GM13977 (cell line): Measurements from ENCODE around the gene TMEM139.
A peak's percentile ranks its signal among the peaks of the same experiment; 100 is the strongest.
"Not testable (repeated sequence)": the region's sequence is repeated elsewhere in the genome, so short reads cannot be mapped to it uniquely, and the experiment has no call there.

Experiments
- DNase-seq: peaks from one replicate; pipeline ENCODE4 v3.0.0; 2012; ENCODE audit warnings: low spot score
- in situ Hi-C: fragments of 300-500 bp; cut with MboI; formaldehyde crosslinking; loops from one replicate; pipeline ENCODE4 v1.12.0; 2022; ENCODE audit warnings: low sequenced_read_pairs, low pct_unique_long_range_greater_than_20kb, mixed read lengths, inconsistent platforms; ENCODE audit not compliant: unreplicated experiment
- TF ChIP-seq, protein P1 (sequence below): IDR thresholded peaks from 2 replicates; pipeline ENCODE4 v1.5.1; 2012; ENCODE audit warnings: mild to moderate bottlenecking, control low read depth; ENCODE audit not compliant: insufficient read depth; ENCODE audit errors: extremely low read depth, missing control alignments

The TMEM139 gene

DNA sequence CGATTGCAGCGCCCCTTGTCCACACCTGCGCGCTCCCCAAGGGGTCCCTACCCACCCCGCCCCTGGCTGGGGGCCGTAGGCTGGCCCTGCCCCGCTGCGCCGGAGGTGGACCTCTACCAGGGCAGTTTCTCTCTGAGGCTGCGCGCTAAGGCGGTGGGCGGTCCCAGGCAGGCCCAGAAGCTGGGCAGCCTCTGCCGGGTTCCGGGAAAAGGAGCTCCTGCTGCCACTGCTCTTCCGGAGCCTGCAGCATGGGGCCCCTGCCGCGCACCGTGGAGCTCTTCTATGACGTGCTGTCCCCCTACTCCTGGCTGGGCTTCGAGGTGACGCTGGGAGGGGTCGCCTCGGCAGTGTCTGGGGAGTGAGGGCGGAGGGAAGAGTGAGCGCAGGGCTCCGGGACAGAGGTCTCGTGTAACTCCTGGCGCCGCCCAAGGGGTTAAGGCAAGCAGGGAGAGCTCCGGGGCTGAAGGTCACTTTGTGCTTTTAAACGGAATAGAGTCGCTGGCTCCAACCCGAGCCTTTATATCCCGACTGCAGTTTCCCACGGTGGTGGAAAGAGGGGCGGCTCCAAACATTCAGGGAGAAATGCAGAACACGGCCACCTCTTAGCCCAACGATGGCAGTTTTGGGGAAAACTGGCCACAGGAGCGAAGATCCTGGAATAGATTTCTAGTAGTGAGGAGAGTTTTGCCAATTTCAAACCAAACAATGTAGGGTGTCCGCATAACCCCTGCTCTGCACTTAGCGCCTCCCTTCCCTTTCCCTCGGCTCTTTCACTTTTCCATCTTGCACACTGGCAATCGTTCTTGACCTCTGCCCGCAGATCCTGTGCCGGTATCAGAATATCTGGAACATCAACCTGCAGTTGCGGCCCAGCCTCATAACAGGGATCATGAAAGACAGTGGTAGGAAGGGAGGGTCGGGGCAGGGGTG is 21.2 kb upstream of the TMEM139 start, which contains the start of gene GSTK1:
Gene GSTK1, plus strand, starts transcription at position 176 of the 930 bp plus-strand sequence. Its CDS starts 73 bp downstream, at position 249.
- peak; percentile 84 for DNase-seq
- in situ Hi-C loops, result no loop called here
- TF ChIP-seq, protein P1, sequence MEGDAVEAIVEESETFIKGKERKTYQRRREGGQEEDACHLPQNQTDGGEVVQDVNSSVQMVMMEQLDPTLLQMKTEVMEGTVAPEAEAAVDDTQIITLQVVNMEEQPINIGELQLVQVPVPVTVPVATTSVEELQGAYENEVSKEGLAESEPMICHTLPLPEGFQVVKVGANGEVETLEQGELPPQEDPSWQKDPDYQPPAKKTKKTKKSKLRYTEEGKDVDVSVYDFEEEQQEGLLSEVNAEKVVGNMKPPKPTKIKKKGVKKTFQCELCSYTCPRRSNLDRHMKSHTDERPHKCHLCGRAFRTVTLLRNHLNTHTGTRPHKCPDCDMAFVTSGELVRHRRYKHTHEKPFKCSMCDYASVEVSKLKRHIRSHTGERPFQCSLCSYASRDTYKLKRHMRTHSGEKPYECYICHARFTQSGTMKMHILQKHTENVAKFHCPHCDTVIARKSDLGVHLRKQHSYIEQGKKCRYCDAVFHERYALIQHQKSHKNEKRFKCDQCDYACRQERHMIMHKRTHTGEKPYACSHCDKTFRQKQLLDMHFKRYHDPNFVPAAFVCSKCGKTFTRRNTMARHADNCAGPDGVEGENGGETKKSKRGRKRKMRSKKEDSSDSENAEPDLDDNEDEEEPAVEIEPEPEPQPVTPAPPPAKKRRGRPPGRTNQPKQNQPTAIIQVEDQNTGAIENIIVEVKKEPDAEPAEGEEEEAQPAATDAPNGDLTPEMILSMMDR, result no peak

DNA sequence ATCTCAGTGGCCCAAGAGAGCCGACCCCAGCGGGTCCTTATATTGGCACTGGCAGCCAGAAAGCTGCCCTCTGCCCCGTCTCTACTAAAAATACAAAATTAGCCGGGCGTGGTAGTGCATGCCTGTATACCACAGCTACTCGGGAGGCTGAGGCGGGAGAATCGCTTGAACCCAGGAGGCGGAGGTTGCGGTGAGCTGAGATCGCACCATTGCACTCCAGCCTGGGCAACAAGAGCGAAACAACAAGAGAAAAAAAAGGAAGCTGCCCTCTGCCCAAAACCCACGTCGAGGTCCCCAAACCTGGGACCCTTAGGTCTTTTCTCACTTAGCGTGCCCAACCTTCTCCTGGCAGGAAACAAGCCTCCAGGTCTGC is 20.6 kb upstream of the TMEM139 start:
- in situ Hi-C loops, DNase-seq: not testable (repeated sequence)

DNA sequence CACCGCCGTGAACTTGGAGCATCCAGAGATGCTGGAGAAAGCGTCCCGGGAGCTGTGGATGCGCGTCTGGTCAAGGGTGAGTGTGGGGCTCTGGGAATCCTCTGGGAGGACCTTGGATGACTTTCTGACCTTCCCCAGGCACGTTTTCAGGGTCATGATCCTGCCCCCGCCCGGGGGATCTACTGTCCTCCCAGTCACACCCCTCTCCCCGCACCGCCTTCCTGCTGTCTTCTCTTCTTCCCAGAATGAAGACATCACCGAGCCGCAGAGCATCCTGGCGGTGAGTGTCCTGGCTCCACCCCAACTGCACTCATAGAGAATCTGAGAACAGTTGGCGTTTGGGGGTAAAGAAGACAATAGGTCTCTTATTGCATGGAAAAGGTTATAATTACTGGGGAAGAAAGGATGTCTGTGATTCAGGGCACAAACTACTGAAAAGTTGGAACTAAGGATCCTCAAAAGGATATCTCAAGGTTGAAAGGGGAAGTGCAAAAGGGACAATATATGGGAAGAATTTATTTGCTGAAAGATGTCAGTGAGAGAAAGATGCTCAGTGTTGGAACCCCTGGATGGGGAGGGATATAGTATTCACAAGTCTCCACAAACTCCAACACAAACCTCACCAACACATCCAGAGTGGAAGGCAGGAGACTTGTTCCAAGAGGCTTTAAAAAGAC is 19.6 kb upstream of the TMEM139 start:
- TF ChIP-seq, protein P1, result no peak
- DNase-seq, result no peak
- in situ Hi-C loops, result no loop called here

DNA sequence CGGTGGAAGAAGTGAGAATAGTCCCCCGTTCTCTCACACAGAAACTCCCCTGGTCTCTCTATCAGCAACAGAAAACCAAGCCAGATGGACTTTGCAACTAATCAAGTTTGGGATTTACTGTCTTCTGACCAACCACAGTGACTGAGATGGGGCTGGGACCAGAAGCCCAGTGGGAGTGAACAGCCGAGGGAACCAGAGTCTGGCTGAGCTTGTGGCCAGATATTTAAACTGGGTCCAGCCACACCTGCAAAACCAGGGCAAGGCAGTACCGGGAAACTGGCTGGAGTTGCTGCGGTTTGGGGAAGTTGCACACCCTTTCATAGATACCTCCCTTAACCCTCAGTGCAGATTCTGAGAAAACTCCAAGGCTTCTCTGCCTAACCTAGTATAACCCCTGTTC is 15.5 kb upstream of the TMEM139 start:
- TF ChIP-seq, protein P1, result no peak
- in situ Hi-C loops, result no loop called here

DNA sequence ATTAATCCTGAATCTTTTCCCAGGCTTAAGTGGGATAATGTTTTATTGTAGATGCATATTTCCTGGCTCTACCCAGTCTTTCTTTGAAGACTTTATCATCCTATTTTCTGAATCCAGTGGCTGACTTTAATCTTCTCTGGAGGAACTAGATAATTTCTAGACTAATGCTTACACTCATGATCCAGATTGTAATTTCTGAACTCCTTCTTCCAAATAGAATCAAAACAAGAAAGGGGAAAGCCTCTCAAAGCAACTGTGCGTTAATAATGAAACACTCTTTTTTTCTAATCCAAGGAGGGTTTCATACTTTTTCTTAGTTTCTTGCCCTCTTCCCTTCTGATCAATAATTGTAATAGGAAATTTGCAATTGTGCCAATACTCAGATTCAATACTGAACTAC is 13.5 kb upstream of the TMEM139 start:
- DNase-seq, result no peak
- in situ Hi-C loops, result no loop called here
- TF ChIP-seq, protein P1, result no peak

More for the DNA sequence above, 15.5 kb upstream of the TMEM139 start:
- no peak for DNase-seq

DNA sequence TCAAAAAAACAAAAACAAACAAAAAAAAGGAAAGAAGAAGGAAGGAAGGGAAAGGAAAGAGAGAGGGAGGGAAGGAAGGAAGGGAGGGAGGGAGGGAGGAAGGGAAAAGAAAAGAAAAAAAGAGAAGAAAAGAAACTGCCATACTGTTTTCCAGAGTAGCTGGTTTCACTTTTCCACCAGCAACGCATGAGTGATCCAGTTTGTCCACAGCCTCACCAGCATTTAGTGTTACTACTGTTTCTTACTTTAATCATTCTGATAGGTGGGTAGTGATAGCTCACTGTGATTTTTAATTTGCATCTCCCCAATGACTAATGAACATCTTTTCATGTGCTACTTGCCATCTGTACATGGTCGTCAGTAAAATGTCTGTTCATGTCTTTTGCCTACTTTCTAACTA is 11.9 kb upstream of the TMEM139 start:
- TF ChIP-seq, protein P1, result no peak
- in situ Hi-C loops, result no loop called here
- DNase-seq, result no peak
